Vagina (tissue), 2 donors: ENCODE data around the gene POC1B. TPM values are rescaled to one million over a fixed set of nuclear protein-coding genes. Genes with fewer than 3 reads are reported as not detected.

Source experiments
- DNase-seq, 2 donors: peaks; one replicate each; pipeline ENCODE4 v3.0.0-alpha.2; 2017; ENCODE audit errors: extremely low spot score in 2 of 2
- H3K27ac ChIP-seq: fragments of 200-600 bp; sonication (generic); one replicate; pipeline ENCODE4 v1.5.1; 2019
- H3K27me3 ChIP-seq: fragments of 200-600 bp; sonication (generic); one replicate; pipeline ENCODE4 v1.5.1; 2019
- H3K36me3 ChIP-seq, 2 donors: fragments of 200-600 bp; sonication (generic); one replicate each; pipeline ENCODE4 v1.5.1; 2017 to 2019
- H3K4me1 ChIP-seq: fragments of 200-600 bp; sonication (generic); one replicate; pipeline ENCODE4 v1.5.1; 2019
- H3K4me3 ChIP-seq, 2 donors: fragments of 200-600 bp; sonication (generic); 1 replicate in 1 of 2; 2 replicates in 1 of 2; pipeline ENCODE4 v1.5.1; 2016 to 2019
- H3K9me3 ChIP-seq: fragments of 200-600 bp; sonication (generic); one replicate; pipeline ENCODE4 v1.5.1; 2019
- POLR2A ChIP-seq, 2 donors: fragments of 450-650 bp; IDR thresholded peaks; one replicate each; pipeline ENCODE4 v1.6.1; 2017; ENCODE audit warnings: antibody characterized with exemption in 2 of 2, mild to moderate bottlenecking in 2 of 2, moderate library complexity in 2 of 2
- POLR2AphosphoS5 ChIP-seq, 2 donors: sonication (generic); formaldehyde crosslinking; IDR thresholded peaks; one replicate each; pipeline ENCODE4 v1.9.0; 2017; ENCODE audit warnings: antibody characterized with exemption in 2 of 2, mild to moderate bottlenecking in 2 of 2, low read depth in 1 of 2; ENCODE audit not compliant: insufficient read depth in 1 of 2
- intact Hi-C: fragments of 100-400 bp; cut with DNase I; formaldehyde crosslinking; loops from one replicate; pipeline ENCODE4 v1.15.1; 2023
- total RNA-seq: library from RNA; depleted of rRNA; stranded (reverse); fragments of >200 nt; gene quantifications from one replicate; pipeline ENCODE4 v1.2.3, GENCODE V29; 2016
- TF ChIP-seq, protein P1 (sequence below), 3 experiments: fragments of 450-650 bp in 2 of 3; fragments of 200-600 bp in 1 of 3; sonication (generic) in 1 of 3; IDR thresholded peaks; one replicate each; pipeline ENCODE4 v1.5.1; 2017 to 2019; ENCODE audit warnings: antibody characterized with exemption in 3 of 3, mild to moderate bottlenecking in 2 of 3, moderate library complexity in 2 of 3

POC1B gene
- total RNA-seq, 1 donor from 2014 or later, result 18.9 TPM

DNA sequence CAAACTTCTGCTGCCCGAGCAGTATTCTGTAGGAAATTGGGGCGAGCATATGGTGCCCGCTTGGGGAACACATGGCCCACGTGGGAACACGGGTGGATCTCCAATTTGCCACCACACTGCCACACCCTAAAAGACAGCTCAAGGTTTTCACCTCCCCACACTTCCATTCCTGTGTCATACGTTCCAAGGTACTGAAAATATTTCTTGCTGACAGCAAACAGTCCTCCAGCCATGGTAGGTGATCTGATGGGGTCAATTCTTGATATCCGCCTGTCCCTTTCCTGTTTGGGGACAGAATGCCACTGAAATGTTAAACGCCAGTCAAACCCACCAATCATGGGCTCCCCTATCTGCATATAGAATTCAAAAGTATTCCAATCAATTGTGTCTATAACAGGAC, 2.5 kb downstream of the POC1B start:
- peak overlapping the region; percentile 78 to 99 for H3K4me3 ChIP-seq
- H3K4me1 ChIP-seq, result peaks cover 54% of the 10 kb centered on the region
- no peak for DNase-seq
- H3K27me3 ChIP-seq, result no peaks in the 10 kb centered on the region
- H3K27ac ChIP-seq, result no peak overlapping the region
- H3K9me3 ChIP-seq, result no peaks in the 10 kb centered on the region
- H3K36me3 ChIP-seq, result peaks cover 0 to 5% of the 10 kb centered on the region in 2 donors
- TF ChIP-seq, protein P1, sequence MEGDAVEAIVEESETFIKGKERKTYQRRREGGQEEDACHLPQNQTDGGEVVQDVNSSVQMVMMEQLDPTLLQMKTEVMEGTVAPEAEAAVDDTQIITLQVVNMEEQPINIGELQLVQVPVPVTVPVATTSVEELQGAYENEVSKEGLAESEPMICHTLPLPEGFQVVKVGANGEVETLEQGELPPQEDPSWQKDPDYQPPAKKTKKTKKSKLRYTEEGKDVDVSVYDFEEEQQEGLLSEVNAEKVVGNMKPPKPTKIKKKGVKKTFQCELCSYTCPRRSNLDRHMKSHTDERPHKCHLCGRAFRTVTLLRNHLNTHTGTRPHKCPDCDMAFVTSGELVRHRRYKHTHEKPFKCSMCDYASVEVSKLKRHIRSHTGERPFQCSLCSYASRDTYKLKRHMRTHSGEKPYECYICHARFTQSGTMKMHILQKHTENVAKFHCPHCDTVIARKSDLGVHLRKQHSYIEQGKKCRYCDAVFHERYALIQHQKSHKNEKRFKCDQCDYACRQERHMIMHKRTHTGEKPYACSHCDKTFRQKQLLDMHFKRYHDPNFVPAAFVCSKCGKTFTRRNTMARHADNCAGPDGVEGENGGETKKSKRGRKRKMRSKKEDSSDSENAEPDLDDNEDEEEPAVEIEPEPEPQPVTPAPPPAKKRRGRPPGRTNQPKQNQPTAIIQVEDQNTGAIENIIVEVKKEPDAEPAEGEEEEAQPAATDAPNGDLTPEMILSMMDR (IDR thresholded peaks at IDR 0.05), result no peak
- TF ChIP-seq POLR2AphosphoS5 (IDR thresholded peaks at IDR 0.05; ENCODE audit: insufficient read depth in 1 of 2, low read depth in 1 of 2) (no peak), POLR2A (IDR thresholded peaks at IDR 0.05) (no peak)
- intact Hi-C loops, result loop anchor here (10.0 kb wide), 1 partner anchor 49 kb away; no protein-coding TSS in a partner anchor

DNA sequence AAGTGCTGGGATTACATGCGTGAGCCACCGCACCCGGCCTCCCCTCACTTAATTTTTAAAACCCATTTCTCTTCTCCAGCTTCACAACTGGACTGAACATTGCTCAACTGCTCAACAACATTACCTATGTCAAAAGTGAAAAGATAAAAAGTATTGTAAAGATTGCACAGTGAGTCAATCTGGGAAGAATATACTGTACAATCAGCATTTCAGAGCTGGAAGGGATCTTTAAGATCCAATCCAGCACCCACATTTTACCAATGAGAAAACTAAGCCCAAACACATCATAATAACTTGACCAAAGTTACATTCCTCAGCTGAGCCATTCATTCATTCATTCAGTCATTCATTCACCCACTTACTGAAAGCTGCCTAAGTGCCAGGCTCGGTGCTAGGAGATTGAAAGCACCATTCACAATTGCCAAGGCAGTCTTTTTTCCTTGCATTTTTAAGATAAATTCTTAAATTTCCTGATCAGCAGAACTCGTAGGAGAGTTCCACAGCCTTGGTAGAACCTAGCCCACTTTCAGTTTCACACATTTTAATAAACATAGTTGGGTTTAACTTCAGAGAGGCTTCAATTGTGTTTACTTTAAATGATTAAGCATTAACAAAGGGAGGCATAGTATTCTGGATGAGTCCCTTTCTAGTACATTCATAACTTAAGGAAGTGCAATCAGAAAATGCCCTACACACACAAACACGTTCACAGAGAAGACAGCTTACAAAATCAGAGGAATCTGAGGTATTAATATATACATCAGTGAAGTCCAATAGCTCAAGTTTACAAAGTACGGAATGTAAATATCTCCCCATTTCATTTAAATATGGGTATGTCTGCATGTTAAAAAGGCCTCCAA, 4.3 kb downstream of the POC1B start:
- Histone ChIP-seq H3K36me3 (peaks cover 0 to 5% of the 10 kb centered on the region in 2 donors), H3K27me3 (no peaks in the 10 kb centered on the region), H3K27ac (no peak overlapping the region), H3K4me1 (peaks cover 45% of the 10 kb centered on the region), H3K9me3 (no peaks in the 10 kb centered on the region), H3K4me3 (no peak overlapping the region)
- TF ChIP-seq, protein P1 (IDR thresholded peaks at IDR 0.05), result no peak
- TF ChIP-seq POLR2AphosphoS5 (IDR thresholded peaks at IDR 0.05; ENCODE audit: insufficient read depth in 1 of 2, low read depth in 1 of 2) (no peak), POLR2A (IDR thresholded peaks at IDR 0.05) (no peak)
- intact Hi-C loops, result loop anchor here (10.0 kb wide), 1 partner anchor 47 kb away; no protein-coding TSS in a partner anchor
- no peak for DNase-seq

DNA sequence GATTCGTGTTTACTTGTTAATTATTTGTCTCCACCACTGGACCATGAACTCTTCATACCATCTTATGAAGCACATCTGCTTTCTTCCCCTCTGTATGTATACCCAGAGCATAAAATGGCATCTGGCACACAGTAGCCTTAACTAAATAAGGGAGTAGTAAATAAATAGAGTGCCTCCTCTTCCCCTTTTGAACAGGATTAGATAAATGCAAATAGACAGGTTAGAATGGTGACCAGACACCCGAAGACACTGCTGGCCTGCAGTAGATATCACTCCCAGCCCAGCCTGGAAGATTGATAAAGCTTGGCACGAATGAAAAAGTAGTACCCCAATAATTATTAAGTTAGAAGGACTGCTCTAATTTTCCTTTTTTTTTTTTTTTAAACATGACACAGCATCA, 8.1 kb downstream of the POC1B start:
- no peak overlapping the region for H3K4me3 ChIP-seq
- intact Hi-C loops, result no loop called here
- peaks cover 25% of the 10 kb centered on the region for H3K4me1 ChIP-seq
- no peaks in the 10 kb centered on the region for H3K27me3 ChIP-seq
- H3K9me3 ChIP-seq, result no peaks in the 10 kb centered on the region
- DNase-seq, result no peak
- no peaks in the 10 kb centered on the region for H3K36me3 ChIP-seq
- TF ChIP-seq POLR2A (IDR thresholded peaks at IDR 0.05), result no peak
- TF ChIP-seq, protein P1 (IDR thresholded peaks at IDR 0.05), result no peak
- TF ChIP-seq POLR2AphosphoS5 (IDR thresholded peaks at IDR 0.05; ENCODE audit: insufficient read depth in 1 of 2, low read depth in 1 of 2), result no peak
- H3K27ac ChIP-seq, result no peak overlapping the region

DNA sequence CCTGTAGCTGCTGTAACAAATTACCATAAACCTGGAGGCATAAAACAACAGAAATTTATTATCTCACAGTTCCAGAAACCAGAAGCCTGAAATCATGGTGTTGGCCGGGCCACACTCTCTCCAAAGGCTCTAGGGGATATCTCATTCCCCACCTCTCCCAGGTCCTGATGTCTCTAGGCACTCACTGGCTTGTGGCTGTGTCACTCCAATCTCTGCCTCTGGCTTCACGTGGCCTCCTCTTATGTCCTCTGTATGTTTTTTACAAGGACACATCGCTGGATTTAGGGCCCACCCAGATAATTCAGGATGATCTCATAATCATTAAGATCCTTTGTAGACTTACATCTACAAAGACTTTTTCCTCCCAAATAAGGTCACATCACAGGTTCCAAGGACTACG, 9.2 kb downstream of the POC1B start:
- Histone ChIP-seq H3K27ac (no peak overlapping the region), H3K36me3 (no peaks in the 10 kb centered on the region), H3K27me3 (no peaks in the 10 kb centered on the region), H3K4me1 (peaks cover 14% of the 10 kb centered on the region), H3K9me3 (no peaks in the 10 kb centered on the region), H3K4me3 (no peak overlapping the region)
- TF ChIP-seq POLR2A (IDR thresholded peaks at IDR 0.05) (no peak), POLR2AphosphoS5 (IDR thresholded peaks at IDR 0.05; ENCODE audit: insufficient read depth in 1 of 2, low read depth in 1 of 2) (no peak)
- TF ChIP-seq, protein P1 (IDR thresholded peaks at IDR 0.05), result no peak
- intact Hi-C loops, result no loop called here
- DNase-seq, result no peak

DNA sequence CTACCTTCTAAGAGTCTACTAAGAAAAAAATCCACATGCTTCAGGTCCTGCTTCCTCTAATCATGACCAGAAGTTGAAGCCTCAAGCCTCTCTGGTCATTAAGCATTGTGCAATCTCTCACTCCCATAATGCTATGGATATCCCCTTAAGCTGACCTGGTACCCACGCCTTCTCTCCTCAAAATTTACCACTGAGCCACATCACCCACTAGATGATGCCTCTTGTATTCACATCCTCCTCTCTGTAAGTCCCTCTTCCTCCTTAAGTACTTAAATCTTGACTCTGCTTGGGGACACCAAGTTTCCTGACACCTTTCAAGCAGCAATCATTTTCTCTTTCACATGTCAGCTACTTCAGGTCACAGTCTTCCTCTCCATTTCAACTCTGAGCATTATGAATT, 11.1 kb downstream of the POC1B start:
- no peak overlapping the region for H3K4me3 ChIP-seq
- no peaks in the 10 kb centered on the region for H3K36me3 ChIP-seq
- DNase-seq, result no peak
- no peaks in the 10 kb centered on the region for H3K27me3 ChIP-seq
- TF ChIP-seq POLR2AphosphoS5 (IDR thresholded peaks at IDR 0.05; ENCODE audit: insufficient read depth in 1 of 2, low read depth in 1 of 2), result no peak
- no peak for TF ChIP-seq POLR2A (IDR thresholded peaks at IDR 0.05)
- TF ChIP-seq, protein P1 (IDR thresholded peaks at IDR 0.05), result no peak
- no peak overlapping the region for H3K27ac ChIP-seq
- no peaks in the 10 kb centered on the region for H3K9me3 ChIP-seq
- H3K4me1 ChIP-seq, result no peaks in the 10 kb centered on the region
- intact Hi-C loops, result no loop called here
